ENCODE measurements around the gene ZDHHC11. TPM values are rescaled to one million over a fixed set of nuclear protein-coding genes. Genes with fewer than 3 reads are reported as not detected.
A peak's percentile ranks its signal among the peaks of the same experiment; 100 is the strongest.
"Not testable (repeated sequence)": the region's sequence is repeated elsewhere in the genome, so short reads cannot be mapped to it uniquely, and the experiment has no call there.

The ZDHHC11 gene
- total and polyA plus RNA-seq, 9 donors: 1.1 to 25.6 (median 4.7) TPM

GRCh38 chr5:854966-855743 lies 4.4 kb upstream of the ZDHHC11 start:
- no peaks in the 10 kb centered on the region for H3K9me3 ChIP-seq
- TF ChIP-seq EP300 (IDR thresholded peaks at IDR 0.05) (no peak), POLR2A (IDR thresholded peaks at IDR 0.05) (no peak), CTCF (IDR thresholded peaks at IDR 0.05) (no peak)
- H3K36me3 ChIP-seq: no peaks in the 10 kb centered on the region
- intact Hi-C loops (cut with DNase I): no loop called here
- no peak overlapping the region for H3K27ac ChIP-seq
- H3K27me3 ChIP-seq: no peaks in the 10 kb centered on the region
- peak in 2 of 5 donors; percentile 13 to 18 for DNase-seq
- H3K4me3 ChIP-seq: no peak overlapping the region
- 83 to 86% (median 86%) methylated on average over 32 of the region's 32 CpGs for WGBS, 3 donors
- H3K4me1 ChIP-seq (ENCODE audit: insufficient read depth): no peaks in the 10 kb centered on the region

- Histone ChIP-seq H3K4me3 (no peak overlapping the region), H3K9me3 (no peaks in the 10 kb centered on the region), H3K27ac (no peak overlapping the region), H3K4me1 (ENCODE audit: insufficient read depth) (no peaks in the 10 kb centered on the region), H3K36me3 (no peaks in the 10 kb centered on the region), H3K27me3 (no peaks in the 10 kb centered on the region)
- peak in 1 of 5 donors; percentile 15 for DNase-seq
- WGBS, 3 donors: 74 to 80% (median 76%) methylated on average over 13 of the region's 13 CpGs
- intact Hi-C loops (cut with DNase I): no loop called here
- TF ChIP-seq EP300 (IDR thresholded peaks at IDR 0.05) (no peak), CTCF (IDR thresholded peaks at IDR 0.05) (no peak), POLR2A (IDR thresholded peaks at IDR 0.05) (no peak)
Measured at GRCh38 chr5:854217-854616, 3.4 kb upstream of the ZDHHC11 start.

GRCh38 chr5:853416-854090 lies 2.8 kb upstream of the ZDHHC11 start:
- H3K4me3 ChIP-seq; H3K9me3 ChIP-seq; H3K27ac ChIP-seq; H3K27me3 ChIP-seq; H3K4me1 ChIP-seq (ENCODE audit: insufficient read depth); H3K36me3 ChIP-seq; intact Hi-C loops (cut with DNase I): not testable (repeated sequence)
- 80 to 87% (median 83%) methylated on average over 18 of the region's 18 CpGs for WGBS, 3 donors
- peak in 1 of 5 donors; percentile 14 for DNase-seq

GRCh38 chr5:852431-853401 lies 1.9 kb upstream of the ZDHHC11 start:
- intact Hi-C loops (cut with DNase I): no loop called here
- no peaks in the 10 kb centered on the region for H3K36me3 ChIP-seq
- TF ChIP-seq POLR2A (IDR thresholded peaks at IDR 0.05) (no peak), CTCF (IDR thresholded peaks at IDR 0.05) (no peak), EP300 (IDR thresholded peaks at IDR 0.05) (no peak)
- no peak overlapping the region for H3K4me3 ChIP-seq
- no peaks in the 10 kb centered on the region for H3K27me3 ChIP-seq
- 87 to 91% (median 89%) methylated on average over 55 of the region's 55 CpGs for WGBS, 3 donors
- no peaks in the 10 kb centered on the region for H3K4me1 ChIP-seq (ENCODE audit: insufficient read depth)
- no peaks in the 10 kb centered on the region for H3K9me3 ChIP-seq
- peak in 3 of 5 donors; percentile 10 to 25 (median 14) for DNase-seq
- H3K27ac ChIP-seq: no peak overlapping the region
